HAP-1 (cell line): Measurements from ENCODE around the gene HOMER2.

Experiments
- DNase-seq, 2 experiments: peaks; one replicate each; pipeline ENCODE4 v3.0.0-alpha.2; 2016 to 2020; ENCODE audit warnings: low spot score in 2 of 2
- H3K27me3 ChIP-seq: fragments of 250-450 bp; sonication (Bioruptor Pico); 2 replicates; pipeline ENCODE4 v1.5.1; 2020; ENCODE audit warnings: low read depth, mild to moderate bottlenecking, moderate library complexity
- H3K36me3 ChIP-seq: fragments of 250-450 bp; sonication (Bioruptor Pico); replicated peaks from 2 replicates; pipeline ENCODE4 v1.5.1; 2020; ENCODE audit warnings: mild to moderate bottlenecking
- H3K4me1 ChIP-seq: fragments of 250-450 bp; sonication (Bioruptor Pico); 2 replicates; pipeline ENCODE4 v1.5.1; 2020; ENCODE audit warnings: mild to moderate bottlenecking
- H3K4me3 ChIP-seq: fragments of 250-450 bp; sonication (Bioruptor Pico); 2 replicates; pipeline ENCODE4 v1.5.1; 2020; ENCODE audit warnings: mild to moderate bottlenecking, moderate library complexity
- H3K9me3 ChIP-seq: fragments of 250-450 bp; sonication (Bioruptor Pico); 2 replicates; pipeline ENCODE4 v1.5.1; 2020; ENCODE audit warnings: mild to moderate bottlenecking, moderate library complexity
- in situ Hi-C: fragments of 300-500 bp; cut with MboI; formaldehyde crosslinking; loops from 3 replicates; pipeline ENCODE4 v1.14.3; 2020; ENCODE audit warnings: low sequenced_read_pairs, inconsistent platforms, mixed read lengths

Gene HOMER2

DNA sequence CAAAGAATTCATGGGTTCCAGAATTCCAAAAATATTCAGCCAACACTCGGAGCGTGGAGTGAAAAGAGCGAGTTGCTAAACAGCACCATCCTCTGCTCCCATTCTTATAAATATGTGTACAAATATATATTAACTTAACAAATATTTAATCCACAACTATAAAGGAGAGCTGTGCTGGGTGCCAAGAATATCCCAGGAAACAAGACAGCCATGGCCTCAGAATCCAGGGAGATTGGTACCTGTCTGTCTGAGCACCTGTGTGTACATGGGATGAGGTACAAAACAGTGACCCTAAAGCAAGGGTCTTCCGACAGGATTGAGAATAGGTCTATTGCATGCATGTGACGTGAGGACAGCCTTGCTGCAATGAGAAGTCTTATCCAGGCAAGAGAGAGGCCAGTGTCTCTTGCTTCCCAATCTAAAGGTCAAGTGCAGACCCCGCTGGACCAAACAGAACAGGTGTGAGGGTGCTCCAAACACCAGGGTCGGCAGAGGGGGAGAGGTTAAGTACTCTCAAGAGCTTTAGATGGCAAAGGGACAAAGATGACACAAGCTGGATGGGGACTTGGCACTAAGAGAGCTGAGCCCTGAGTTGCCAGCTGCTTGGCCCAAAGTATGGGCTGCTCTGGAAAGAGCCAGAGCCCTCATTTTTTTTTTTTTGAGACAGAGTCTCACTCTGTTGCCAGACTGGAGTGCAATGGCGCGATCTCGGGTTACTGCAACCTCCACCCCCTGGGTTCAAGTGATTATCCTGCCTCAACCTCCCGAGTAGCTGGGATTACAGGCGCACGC lies 36.2 kb downstream of the HOMER2 start:
- Histone ChIP-seq H3K4me3 (no peak overlapping the region), H3K4me1 (peaks cover 12% of the 10 kb centered on the region), H3K36me3 (no peaks in the 10 kb centered on the region), H3K27me3 (no peaks in the 10 kb centered on the region), H3K9me3 (peaks cover 2% of the 10 kb centered on the region; the same call in 1 of the 2 replicates)
- no peak for DNase-seq
- in situ Hi-C loops, result no loop called here

- DNase-seq, result no peak
- H3K27me3 ChIP-seq, result no peaks in the 10 kb centered on the region
- H3K4me1 ChIP-seq, result peaks cover 4% of the 10 kb centered on the region
- H3K9me3 ChIP-seq, result peaks cover 6% of the 10 kb centered on the region
- no peaks in the 10 kb centered on the region for H3K36me3 ChIP-seq
- in situ Hi-C loops, result no loop called here
- H3K4me3 ChIP-seq, result no peak overlapping the region
Measured at GRCh38 chr15:82914396-82914795, 38.1 kb downstream of the HOMER2 start.

DNA sequence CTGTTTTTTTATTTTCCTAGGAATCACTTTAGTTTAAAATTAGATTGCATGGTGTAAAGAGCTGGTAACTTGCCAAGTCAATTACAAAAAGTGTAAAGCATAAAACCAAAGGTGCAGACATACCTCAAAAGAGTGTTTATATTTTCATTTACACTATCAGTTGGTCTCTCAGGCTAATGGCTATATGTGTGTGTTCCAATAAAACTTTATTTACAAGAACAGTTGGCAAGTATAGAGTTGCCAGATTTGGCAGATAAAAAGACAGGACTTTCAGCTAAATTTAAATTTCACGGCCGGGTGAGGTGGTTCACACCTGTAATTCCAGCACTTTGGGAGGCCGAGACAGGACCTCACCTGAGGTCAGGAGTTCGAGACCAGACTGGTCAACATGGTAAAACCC lies 41.1 kb downstream of the HOMER2 start:
- peaks cover 12% of the 10 kb centered on the region for H3K9me3 ChIP-seq
- no peak for DNase-seq
- in situ Hi-C loops, result no loop called here
- no peaks in the 10 kb centered on the region for H3K36me3 ChIP-seq
- no peaks in the 10 kb centered on the region for H3K27me3 ChIP-seq
- H3K4me1 ChIP-seq, result no peaks in the 10 kb centered on the region
- no peak overlapping the region for H3K4me3 ChIP-seq

DNA sequence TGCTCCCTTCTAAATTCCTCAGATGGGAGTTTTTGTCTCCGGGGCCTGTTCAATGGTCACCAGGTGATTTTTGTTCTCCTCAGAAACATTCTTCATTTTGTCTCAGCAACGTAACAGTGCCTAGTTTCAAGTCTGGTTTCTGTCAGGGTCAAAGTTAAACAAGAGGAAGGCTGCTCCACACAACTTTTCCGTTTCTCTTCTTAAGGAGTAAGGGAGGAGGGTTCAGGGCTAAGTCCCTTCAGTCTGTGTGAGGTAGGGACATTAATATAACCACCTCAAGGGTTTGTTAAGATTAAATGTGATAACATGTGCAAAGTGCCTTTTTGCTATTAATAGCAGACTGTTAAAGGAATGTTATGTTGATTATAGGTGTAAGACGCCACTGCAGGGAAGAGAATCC lies 41.8 kb downstream of the HOMER2 start:
- no peak for DNase-seq
- no peaks in the 10 kb centered on the region for H3K36me3 ChIP-seq

DNA sequence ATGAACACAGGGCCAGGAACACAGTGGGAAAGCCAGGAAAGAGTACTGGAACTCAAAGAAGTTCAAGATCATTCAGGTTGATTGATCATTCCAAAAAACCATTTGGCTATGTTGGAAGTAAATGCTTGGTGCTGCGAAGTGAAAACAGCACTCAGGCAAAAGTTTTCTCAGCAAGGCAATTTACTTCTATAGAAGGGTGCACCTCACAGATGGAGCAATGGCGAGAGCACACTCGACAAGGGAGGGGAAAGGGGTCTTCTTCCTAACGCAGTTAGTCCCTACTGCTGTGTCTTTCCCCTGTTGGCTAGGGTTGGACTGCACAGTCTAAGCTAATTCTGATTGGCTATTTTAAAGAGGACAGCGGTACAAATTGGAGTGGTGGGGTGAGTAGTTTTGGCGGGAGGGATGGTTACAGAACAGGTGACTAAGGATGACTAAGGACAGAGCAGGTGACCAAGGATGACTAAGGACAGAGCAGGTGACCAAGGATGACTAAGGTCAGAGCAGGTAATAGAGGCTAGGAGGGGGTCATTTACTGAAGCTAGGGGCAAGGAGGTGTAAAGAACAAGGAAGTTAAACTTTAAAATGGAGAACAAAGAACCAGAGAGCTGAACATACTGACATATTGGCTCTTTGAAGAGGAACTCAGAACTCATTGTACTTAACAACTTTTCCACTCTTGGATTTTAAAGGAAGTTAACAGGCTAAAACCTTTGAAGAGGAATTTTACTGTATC lies 43.3 kb downstream of the HOMER2 start:
- H3K27me3 ChIP-seq, result no peaks in the 10 kb centered on the region
- in situ Hi-C loops, result no loop called here
- H3K36me3 ChIP-seq, result no peaks in the 10 kb centered on the region
- DNase-seq, result no peak
- peaks cover 12% of the 10 kb centered on the region for H3K9me3 ChIP-seq
- no peaks in the 10 kb centered on the region; the same call in 1 of the 2 replicates for H3K4me1 ChIP-seq
- no peak overlapping the region for H3K4me3 ChIP-seq

More for the DNA sequence above, 41.8 kb downstream of the HOMER2 start:
- H3K4me3 ChIP-seq, result no peak overlapping the region
- no peaks in the 10 kb centered on the region; the same call in 1 of the 2 replicates for H3K4me1 ChIP-seq
- in situ Hi-C loops, result no loop called here
- H3K27me3 ChIP-seq, result no peaks in the 10 kb centered on the region
- H3K9me3 ChIP-seq, result peaks cover 12% of the 10 kb centered on the region

DNA sequence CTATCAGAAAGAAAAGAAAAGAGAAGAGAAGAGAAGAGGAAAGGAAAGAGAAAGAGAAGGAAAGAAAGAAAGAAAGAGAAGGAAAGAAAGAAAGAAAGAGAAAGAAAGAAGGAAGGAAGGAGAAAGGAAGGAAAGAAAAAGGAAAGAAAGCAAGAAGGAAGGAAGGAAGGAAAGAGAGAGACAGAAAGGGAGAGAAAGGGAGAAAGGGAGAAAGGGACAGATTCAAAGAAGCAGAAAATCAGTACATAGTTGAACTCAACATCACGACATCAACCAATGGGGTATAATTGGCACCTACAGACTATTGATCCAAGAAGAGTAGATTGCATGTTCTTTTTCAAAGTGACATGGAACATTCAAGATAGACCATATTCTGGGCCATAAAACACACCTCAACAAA lies 45.2 kb downstream of the HOMER2 start:
- H3K9me3 ChIP-seq, result peaks cover 12% of the 10 kb centered on the region
- in situ Hi-C loops, result no loop called here
- no peak overlapping the region for H3K4me3 ChIP-seq
- H3K4me1 ChIP-seq, result no peaks in the 10 kb centered on the region; the same call in 1 of the 2 replicates
- no peak for DNase-seq
- no peaks in the 10 kb centered on the region for H3K27me3 ChIP-seq
- no peaks in the 10 kb centered on the region for H3K36me3 ChIP-seq

- H3K4me1 ChIP-seq, result no peaks in the 10 kb centered on the region; the same call in 1 of the 2 replicates
- H3K4me3 ChIP-seq, result no peak overlapping the region
- in situ Hi-C loops, result no loop called here
- H3K36me3 ChIP-seq, result no peaks in the 10 kb centered on the region
- DNase-seq, result no peak
- no peaks in the 10 kb centered on the region for H3K27me3 ChIP-seq
- H3K9me3 ChIP-seq, result peaks cover 8% of the 10 kb centered on the region
Measured at GRCh38 chr15:82904574-82904973, 47.9 kb downstream of the HOMER2 start.

- Histone ChIP-seq H3K9me3 (no peaks in the 10 kb centered on the region), H3K36me3 (no peaks in the 10 kb centered on the region), H3K27me3 (no peaks in the 10 kb centered on the region), H3K4me1 (no peaks in the 10 kb centered on the region; the same call in 1 of the 2 replicates), H3K4me3 (no peak overlapping the region)
- in situ Hi-C loops, result no loop called here
- DNase-seq, result no peak
Measured at GRCh38 chr15:82903511-82903910, 49.0 kb downstream of the HOMER2 start.

DNA sequence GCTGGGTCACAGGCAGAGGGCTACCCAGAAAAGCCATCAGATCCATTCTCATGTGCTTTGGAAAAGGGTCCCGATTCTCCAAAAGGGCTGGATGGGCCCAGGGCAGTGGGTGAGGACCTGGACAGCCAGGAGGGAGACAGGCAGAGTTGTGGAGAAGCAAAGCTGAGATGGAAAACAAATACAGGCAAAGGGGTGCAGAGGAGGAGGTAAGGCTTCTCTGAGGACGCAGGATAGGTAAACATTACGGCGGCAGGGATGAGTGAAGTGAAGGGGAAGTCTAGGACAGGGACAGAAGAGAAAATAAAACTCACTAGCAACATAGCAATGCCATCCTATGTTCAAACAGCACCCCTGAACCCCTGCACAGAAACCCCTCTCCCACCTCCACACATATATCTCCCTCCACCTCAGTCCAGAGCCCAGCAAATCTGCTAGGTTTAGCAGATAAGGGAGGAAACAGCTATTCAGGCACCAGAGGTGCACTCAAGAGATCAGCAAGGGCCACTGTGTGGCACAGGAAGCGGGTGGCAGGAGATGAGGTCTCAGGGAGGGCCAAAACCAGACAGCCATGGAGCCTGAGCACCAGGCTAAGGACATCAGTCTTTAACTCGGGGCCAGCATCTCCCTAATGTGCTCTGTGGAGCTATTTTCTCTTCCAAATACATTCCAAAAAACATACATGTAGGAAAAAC lies 51.3 kb downstream of the HOMER2 start:
- Histone ChIP-seq H3K27me3 (no peaks in the 10 kb centered on the region), H3K4me3 (no peak overlapping the region), H3K9me3 (no peaks in the 10 kb centered on the region), H3K4me1 (no peaks in the 10 kb centered on the region; the same call in 1 of the 2 replicates), H3K36me3 (no peaks in the 10 kb centered on the region)
- in situ Hi-C loops, result no loop called here
- no peak for DNase-seq

DNA sequence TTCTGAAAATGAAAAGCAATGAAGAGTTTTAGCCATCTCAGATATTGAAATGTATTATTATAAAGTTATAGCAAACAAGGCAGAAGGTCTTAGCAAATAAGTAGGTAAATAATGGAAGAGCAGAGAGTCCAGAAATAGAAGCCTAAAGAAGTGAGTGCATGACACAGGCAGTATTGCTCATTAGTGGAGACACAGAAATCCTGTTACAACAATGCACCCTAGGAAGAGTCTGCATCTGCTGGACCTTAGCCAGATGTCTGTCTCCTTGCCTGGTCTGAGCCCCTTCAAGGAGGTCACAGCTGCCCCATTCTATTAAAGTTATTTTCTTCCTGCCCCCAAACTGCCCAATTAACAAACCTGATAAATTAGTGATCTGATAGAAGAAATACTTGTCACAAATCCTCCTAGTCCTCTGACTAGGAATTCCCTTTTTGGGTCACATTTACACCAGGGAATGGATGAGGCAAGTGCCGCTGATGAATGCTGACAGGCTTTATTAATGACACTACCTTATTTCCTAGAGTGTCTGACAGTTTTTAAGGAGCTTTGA lies 51.9 kb downstream of the HOMER2 start:
- DNase-seq, result no peak
- in situ Hi-C loops, result no loop called here
- Histone ChIP-seq H3K4me3 (no peak overlapping the region), H3K36me3 (no peaks in the 10 kb centered on the region), H3K27me3 (no peaks in the 10 kb centered on the region), H3K4me1 (no peaks in the 10 kb centered on the region), H3K9me3 (no peaks in the 10 kb centered on the region)

- no peaks in the 10 kb centered on the region for H3K36me3 ChIP-seq
- H3K4me1 ChIP-seq, result no peaks in the 10 kb centered on the region
- in situ Hi-C loops, result no loop called here
- H3K9me3 ChIP-seq, result no peaks in the 10 kb centered on the region
- H3K4me3 ChIP-seq, result no peak overlapping the region
- H3K27me3 ChIP-seq, result no peaks in the 10 kb centered on the region
- no peak for DNase-seq
Measured at GRCh38 chr15:82898961-82899360, 53.6 kb downstream of the HOMER2 start.

- no peaks in the 10 kb centered on the region for H3K36me3 ChIP-seq
- in situ Hi-C loops, result no loop called here
- H3K27me3 ChIP-seq, result no peaks in the 10 kb centered on the region
- no peaks in the 10 kb centered on the region for H3K9me3 ChIP-seq
- DNase-seq, result no peak
- H3K4me1 ChIP-seq, result no peaks in the 10 kb centered on the region
- H3K4me3 ChIP-seq, result no peak overlapping the region
Measured at GRCh38 chr15:82895983-82896382, 56.5 kb downstream of the HOMER2 start.

- no peak for DNase-seq
- no peak overlapping the region for H3K4me3 ChIP-seq
- no peaks in the 10 kb centered on the region for H3K36me3 ChIP-seq
- in situ Hi-C loops, result no loop called here
- H3K27me3 ChIP-seq, result no peaks in the 10 kb centered on the region
- no peaks in the 10 kb centered on the region for H3K4me1 ChIP-seq
- no peaks in the 10 kb centered on the region for H3K9me3 ChIP-seq
Measured at GRCh38 chr15:82894971-82895520, 57.5 kb downstream of the HOMER2 start.
